Peyer's patch (tissue), 4 donors: Measurements from ENCODE around the gene SIK2. TPM values are rescaled to one million over a fixed set of nuclear protein-coding genes. Genes with fewer than 3 reads are reported as not detected.
A peak's percentile ranks its signal among the peaks of the same experiment; 100 is the strongest.

Experiments used
- DNase-seq, 3 donors: peaks; one replicate each; pipeline ENCODE4 v3.0.0-alpha.2; 2017 to 2019
- H3K27ac ChIP-seq, 4 donors: fragments of 200-600 bp; sonication (generic); one replicate each; pipeline ENCODE4 v1.5.1; 2016 to 2019
- H3K27me3 ChIP-seq, 2 donors: fragments of 200-600 bp; sonication (generic); one replicate each; pipeline ENCODE4 v1.5.1; 2019
- H3K36me3 ChIP-seq, 3 donors: fragments of 200-600 bp; sonication (generic); one replicate each; pipeline ENCODE4 v1.5.1; 2016 to 2019
- H3K4me1 ChIP-seq, 4 donors: fragments of 200-600 bp; sonication (generic); one replicate each; pipeline ENCODE4 v1.5.1; 2016 to 2019
- H3K4me3 ChIP-seq, 4 donors: fragments of 200-600 bp; sonication (generic); 1 replicate in 3 of 4; 2 replicates in 1 of 4; pipeline ENCODE4 v1.5.1; 2016 to 2019; ENCODE audit warnings: mild to moderate bottlenecking in 1 of 4
- H3K9me3 ChIP-seq, 4 donors: fragments of 200-600 bp; sonication (generic); one replicate each; pipeline ENCODE4 v1.5.1; 2016 to 2019; ENCODE audit warnings: mild to moderate bottlenecking in 1 of 4
- POLR2A ChIP-seq, 2 donors: fragments of 450-650 bp; IDR thresholded peaks; one replicate each; pipeline ENCODE4 v1.5.1; 2017; ENCODE audit warnings: antibody characterized with exemption in 2 of 2, mild to moderate bottlenecking in 2 of 2, moderate library complexity in 2 of 2
- total RNA-seq, 4 donors: library from RNA; depleted of rRNA; stranded (reverse); fragments of >200 nt; gene quantifications; one replicate each; pipeline ENCODE4 v1.1.0, GENCODE V29; 2016
- TF ChIP-seq, protein P1 (sequence below), 6 experiments: fragments of 450-650 bp in 4 of 6; fragments of 200-600 bp in 2 of 6; sonication (generic) in 1 of 6; IDR thresholded peaks; one replicate each; pipeline ENCODE4 v1.5.1; 2017 to 2019; ENCODE audit warnings: antibody characterized with exemption in 6 of 6, mild to moderate bottlenecking in 3 of 6, moderate library complexity in 1 of 6

The SIK2 gene
- total RNA-seq, 4 donors from 2014 or later: 12.4 to 16.3 (median 14.4) TPM

DNA sequence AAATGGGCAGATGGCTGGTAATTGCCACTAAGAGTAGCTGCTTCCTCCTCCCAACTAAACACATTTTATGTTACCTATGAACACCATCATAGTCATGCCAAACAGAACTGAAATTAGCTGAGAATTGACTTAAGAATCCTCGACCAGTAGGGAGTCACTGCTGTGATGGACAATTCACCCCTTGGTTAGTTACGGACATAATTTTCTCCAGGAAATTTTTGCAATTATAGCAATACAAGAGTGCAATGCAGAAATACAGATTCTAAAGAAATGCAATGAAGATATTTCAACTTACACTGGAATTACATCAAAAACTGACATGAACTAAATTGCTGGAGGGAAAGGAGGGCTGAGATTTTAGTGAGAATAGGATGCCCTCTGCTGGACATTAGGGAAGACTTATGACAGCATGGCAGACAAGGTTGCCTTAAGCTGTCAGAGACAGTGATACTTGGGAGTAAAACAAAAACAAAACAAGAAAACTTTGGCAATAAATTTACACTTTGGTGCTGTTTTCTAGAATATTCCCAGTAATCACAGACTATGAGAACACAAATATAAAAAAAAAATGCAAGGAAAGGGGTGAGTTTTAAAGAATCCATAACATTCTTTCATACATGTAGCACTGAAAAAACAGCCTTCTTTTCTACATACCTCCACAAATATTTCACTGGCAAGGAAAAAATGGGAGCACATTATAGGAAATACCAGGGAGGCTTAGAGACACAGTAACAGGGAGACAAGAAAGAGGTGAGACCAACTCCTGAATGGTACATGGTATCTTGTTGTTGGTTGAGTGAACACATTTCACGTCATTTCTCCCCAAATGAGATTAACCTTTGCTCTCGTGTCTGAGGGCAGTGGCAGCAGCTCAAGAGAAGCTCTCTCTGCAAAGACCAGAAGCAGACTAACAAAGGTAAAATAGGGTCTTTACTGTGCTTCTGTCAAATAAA lies 175.1 kb downstream of the SIK2 start:
- DNase-seq: peak in 1 of 3 donors; percentile 54
- no peak overlapping the region for H3K4me3 ChIP-seq
- TF ChIP-seq POLR2A (IDR thresholded peaks at IDR 0.05): no peak
- TF ChIP-seq, protein P1, sequence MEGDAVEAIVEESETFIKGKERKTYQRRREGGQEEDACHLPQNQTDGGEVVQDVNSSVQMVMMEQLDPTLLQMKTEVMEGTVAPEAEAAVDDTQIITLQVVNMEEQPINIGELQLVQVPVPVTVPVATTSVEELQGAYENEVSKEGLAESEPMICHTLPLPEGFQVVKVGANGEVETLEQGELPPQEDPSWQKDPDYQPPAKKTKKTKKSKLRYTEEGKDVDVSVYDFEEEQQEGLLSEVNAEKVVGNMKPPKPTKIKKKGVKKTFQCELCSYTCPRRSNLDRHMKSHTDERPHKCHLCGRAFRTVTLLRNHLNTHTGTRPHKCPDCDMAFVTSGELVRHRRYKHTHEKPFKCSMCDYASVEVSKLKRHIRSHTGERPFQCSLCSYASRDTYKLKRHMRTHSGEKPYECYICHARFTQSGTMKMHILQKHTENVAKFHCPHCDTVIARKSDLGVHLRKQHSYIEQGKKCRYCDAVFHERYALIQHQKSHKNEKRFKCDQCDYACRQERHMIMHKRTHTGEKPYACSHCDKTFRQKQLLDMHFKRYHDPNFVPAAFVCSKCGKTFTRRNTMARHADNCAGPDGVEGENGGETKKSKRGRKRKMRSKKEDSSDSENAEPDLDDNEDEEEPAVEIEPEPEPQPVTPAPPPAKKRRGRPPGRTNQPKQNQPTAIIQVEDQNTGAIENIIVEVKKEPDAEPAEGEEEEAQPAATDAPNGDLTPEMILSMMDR (IDR thresholded peaks at IDR 0.05): peak; percentile 52 to 92 (median 86)

DNA sequence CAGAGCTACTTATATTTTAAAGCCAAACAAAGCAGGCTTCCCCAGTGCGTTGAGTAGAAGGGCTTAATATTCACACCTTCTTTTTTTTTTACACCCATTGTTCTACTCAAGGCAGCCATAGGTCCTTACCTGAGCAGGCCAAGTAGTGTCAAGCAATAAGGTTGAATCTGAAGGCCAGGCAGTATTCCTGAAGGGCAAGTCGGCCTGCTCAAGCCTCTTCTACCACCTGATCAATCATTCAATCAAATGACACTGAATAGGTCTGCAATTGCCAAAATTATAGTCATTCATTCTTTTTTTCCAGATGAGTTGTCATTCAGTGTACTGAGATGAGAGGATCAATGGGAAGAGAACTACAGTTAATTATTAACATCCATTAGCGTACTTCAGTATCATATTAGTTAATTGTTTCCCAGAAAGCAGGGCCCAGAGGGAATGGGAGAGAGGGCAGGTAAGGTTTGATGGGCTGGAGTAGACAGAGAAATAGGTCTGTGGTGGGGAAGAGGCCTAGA lies 175.9 kb downstream of the SIK2 start:
- H3K9me3 ChIP-seq: no peaks in the 10 kb centered on the region
- TF ChIP-seq, protein P1 (IDR thresholded peaks at IDR 0.05): no peak
- no peak for TF ChIP-seq POLR2A (IDR thresholded peaks at IDR 0.05)
- peaks cover 0 to 15% (median 0%) of the 10 kb centered on the region in 4 donors for H3K4me1 ChIP-seq
- H3K27me3 ChIP-seq: no peaks in the 10 kb centered on the region
- no peaks in the 10 kb centered on the region for H3K36me3 ChIP-seq
- no peak overlapping the region for H3K4me3 ChIP-seq
- no peak for DNase-seq
- no peak overlapping the region for H3K27ac ChIP-seq

More for the DNA sequence above, 175.1 kb downstream of the SIK2 start:
- peaks cover 0 to 15% (median 0%) of the 10 kb centered on the region in 4 donors for H3K4me1 ChIP-seq
- H3K36me3 ChIP-seq: no peaks in the 10 kb centered on the region
- peak overlapping the region in 1 of 4 donors; percentile 25 for H3K27ac ChIP-seq
- no peaks in the 10 kb centered on the region for H3K9me3 ChIP-seq
- H3K27me3 ChIP-seq: no peaks in the 10 kb centered on the region

DNA sequence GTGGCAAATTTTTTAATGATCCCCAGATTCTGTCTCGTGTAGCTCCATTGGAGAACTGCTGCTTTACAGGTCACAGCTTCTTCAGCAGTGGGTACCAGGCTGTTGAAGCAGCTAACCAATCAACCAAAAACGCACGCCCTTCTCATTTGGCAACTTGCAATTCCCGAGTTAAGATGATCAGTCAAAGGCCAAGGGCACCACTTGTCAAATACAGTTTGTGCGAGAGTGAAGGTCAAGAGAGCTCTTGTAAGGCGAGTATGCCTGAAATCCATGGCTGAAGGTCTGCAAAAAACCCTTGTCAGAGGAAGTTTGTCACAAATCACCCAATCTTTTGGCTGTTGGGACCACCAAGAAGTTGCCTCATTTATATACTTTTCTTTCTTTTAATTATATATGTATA lies 176.9 kb downstream of the SIK2 start:
- TF ChIP-seq POLR2A (IDR thresholded peaks at IDR 0.05): no peak
- TF ChIP-seq, protein P1 (IDR thresholded peaks at IDR 0.05): no peak

More for the DNA sequence above, 176.9 kb downstream of the SIK2 start:
- no peak overlapping the region for H3K27ac ChIP-seq
- H3K9me3 ChIP-seq: no peaks in the 10 kb centered on the region
- peaks cover 0 to 15% (median 0%) of the 10 kb centered on the region in 4 donors for H3K4me1 ChIP-seq
- H3K27me3 ChIP-seq: no peaks in the 10 kb centered on the region
- H3K36me3 ChIP-seq: no peaks in the 10 kb centered on the region
- no peak for DNase-seq
- H3K4me3 ChIP-seq: no peak overlapping the region

Other genes with a start within 250 kb of the SIK2 start
- 10 to 100 TPM in 1 of 4 donors, 1 to 10 TPM in 3; 5.0 to 33.0 (median 5.4) TPM for gene POU2AF1, start 223.2 kb upstream of the SIK2 start, total RNA-seq
- gene BTG4, start 90.1 kb upstream of the SIK2 start, total RNA-seq: not detected
- not detected for gene HOATZ, start 87.7 kb upstream of the SIK2 start, total RNA-seq
- gene LAYN, start 61.7 kb upstream of the SIK2 start, total RNA-seq: 10 to 100 TPM in 1 of 4 donors, 1 to 10 TPM in 3; 2.1 to 18.2 (median 4.2) TPM
- 10 to 100 TPM; 25.6 to 51.8 (median 41.7) TPM for gene PPP2R1B, start 163.9 kb downstream of the SIK2 start, total RNA-seq